Measurements from ENCODE around the gene CCDC142. TPM values are rescaled to one million over a fixed set of nuclear protein-coding genes. Genes with fewer than 3 reads are reported as not detected.
A peak's percentile ranks its signal among the peaks of the same experiment; 100 is the strongest.

The CCDC142 gene
- total and polyA plus RNA-seq, 2 of the 8 experiments (the other 6 are each of a cell fraction or from before 2014, with no cell fraction given): 6.0 to 10.7 TPM

DNA sequence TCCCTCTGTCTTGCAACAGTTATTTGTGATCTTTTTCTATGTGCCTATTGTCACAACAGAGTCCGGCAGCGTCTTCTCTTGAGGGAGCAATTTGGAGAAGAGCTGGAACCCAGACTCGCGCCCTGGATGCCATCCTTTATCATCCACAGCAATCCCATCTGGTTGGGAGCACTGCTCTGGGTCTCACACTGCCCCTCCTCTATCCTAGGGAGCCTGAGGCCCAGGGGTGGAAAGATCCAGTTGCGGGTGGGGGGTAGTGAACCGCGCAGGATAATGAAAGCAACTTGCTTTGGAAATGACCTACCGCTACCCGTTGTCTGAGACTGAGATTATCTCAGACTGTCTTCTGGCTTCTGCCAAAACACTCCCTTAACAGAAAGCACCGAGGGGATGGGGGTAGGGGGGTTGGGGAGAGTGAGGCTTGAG is 23.8 kb downstream of the CCDC142 start:
- ChIA-PET CTCF (ENCODE audit: partially characterized antibody) (interaction anchor here (1.3 to 10.5 kb wide), 6 partner anchors 15 to 129 kb away, joined by 4 to 86 read pairs (median 18); partner anchors contain the start of genes CCDC142, MRPL53 and TTC31), POLR2A (ENCODE audit: partially characterized antibody) (interaction anchor here (0.6 to 10.5 kb wide), 18 partner anchors 8 to 376 kb away, joined by 3 to 89 read pairs (median 4); partner anchors contain the start of genes C2orf81, CCDC142, MRPL53 and PCGF1)
- Histone ChIP-seq H3K4me3 (ENCODE audit: extremely low read depth in 1 of 4, insufficient read depth in 2 of 4, low read depth in 3 of 4, low read length in 4 of 4) (peak overlapping the region; percentile 79 to 99 (median 98)), H4K20me1 (replicated peaks in 1 of 2; ENCODE audit: control insufficient read depth in 1 of 2, insufficient read depth in 2 of 2, low read length in 2 of 2) (no peaks in the 10 kb centered on the region), H3K14ac (ENCODE audit: insufficient read length) (no peak overlapping the region), H2BK12ac (ENCODE audit: low read depth, low read length) (peak overlapping the region; percentile 82; the same call in 1 of the 2 replicates), H3K4ac (replicated peaks; ENCODE audit: insufficient read length, low read depth, low read length) (no peak overlapping the region), H3K4me1 (replicated peaks in 1 of 4; ENCODE audit: control insufficient read depth in 3 of 4, insufficient read depth in 4 of 4, low read length in 3 of 4) (peaks cover 0 to 10% (median 2%) of the 10 kb centered on the region in 4 experiments; a peak in 5 of 7 replicates), H3K27me3 (replicated peaks in 1 of 4; ENCODE audit: control insufficient read depth in 3 of 4, extremely low read depth in 1 of 4, insufficient read depth in 3 of 4, low read length in 3 of 4) (no peaks in the 10 kb centered on the region), H2AFZ (ENCODE audit: low read length) (no peak overlapping the region), H2BK20ac (ENCODE audit: low read length) (no peak overlapping the region), H3K9me3 (ENCODE audit: insufficient read depth in 2 of 2, low read depth in 1 of 2, low read length in 1 of 2) (no peaks in the 10 kb centered on the region), H3K27ac (ENCODE audit: low read depth, low read length) (peak overlapping the region; percentile 73; the same call in 1 of the 2 replicates), H4K91ac (replicated peaks; ENCODE audit: insufficient read length, low read length) (peak overlapping the region; percentile 93), H3K4me2 (ENCODE audit: insufficient read depth in 1 of 2, low read depth in 2 of 2, low read length in 2 of 2) (peak overlapping the region; percentile 86 to 91), H3K79me2 (ENCODE audit: control insufficient read depth in 1 of 2, insufficient read depth in 2 of 2, low read length in 2 of 2) (peaks cover 0 to 9% of the 10 kb centered on the region in 2 experiments; a peak in 1 of 4 replicates), H3K23me2 (ENCODE audit: low read depth, low read length) (peaks cover 16% of the 10 kb centered on the region; the same call in 1 of the 2 replicates), H3K23ac (ENCODE audit: insufficient read length) (no peak overlapping the region), H3K18ac (ENCODE audit: extremely low read depth, low read length) (no peak overlapping the region), H3K36me3 (ENCODE audit: control insufficient read depth in 2 of 4, insufficient read depth in 4 of 4, low read length in 3 of 4) (peaks cover 0 to 12% (median 2%) of the 10 kb centered on the region in 4 experiments; a peak in 4 of 8 replicates), H2AK5ac (ENCODE audit: low read depth, low read length) (0 out of 2 replicates have a peak overlapping the region, but pooled peaks have one; percentile 1), H2BK120ac (replicated peaks; ENCODE audit: low read depth, low read length) (no peak overlapping the region), H2BK5ac (ENCODE audit: low read depth, low read length) (no peak overlapping the region), H4K5ac (ENCODE audit: insufficient read length, low read depth, low read length) (no peak overlapping the region), H2BK15ac (ENCODE audit: low read length) (0 out of 2 replicates have a peak overlapping the region, but pooled peaks have one; percentile 5), H3K9ac (replicated peaks in 1 of 4; ENCODE audit: extremely low read depth in 1 of 4, low read depth in 3 of 4, low read length in 3 of 4) (peak overlapping the region; percentile 81 to 98 (median 92)), H4K8ac (ENCODE audit: extremely low read depth, insufficient read depth, low read length) (no peak overlapping the region), H3K56ac (replicated peaks; ENCODE audit: insufficient read length, low read depth, low read length) (no peak overlapping the region), H3K79me1 (ENCODE audit: low read depth, low read length) (no peaks in the 10 kb centered on the region; the same call in 1 of the 2 replicates)
- WGBS, 2 experiments (ENCODE audit: extremely low coverage in 1 of 2, insufficient coverage in 1 of 2, insufficient read length in 1 of 2, insufficient replicate concordance in 2 of 2, low coverage in 1 of 2, low lambda C conversion rate in 2 of 2, missing lambda C conversion rate in 1 of 2): 21% methylated on average over 10 of the region's 10 CpGs; no CpG with 5 or more reads in 1 of the 2 experiments
- DNase-seq (ENCODE audit: low read depth in 1 of 2, low spot score in 2 of 2) (no peak), FAIRE-seq (no peak)
- TF ChIP-seq KDM5A (IDR thresholded peaks at IDR 0.05; ENCODE audit: low read length): no peak

Measured in H1 (cell line).